ENCODE data around the gene DNAJB7. TPM values are rescaled to one million over a fixed set of nuclear protein-coding genes. Genes with fewer than 3 reads are reported as not detected.

Gene DNAJB7
- total and polyA plus RNA-seq, 2 of the 13 experiments (the other 11 are each of a cell fraction or from before 2014, with no cell fraction given), result not detected

DNA sequence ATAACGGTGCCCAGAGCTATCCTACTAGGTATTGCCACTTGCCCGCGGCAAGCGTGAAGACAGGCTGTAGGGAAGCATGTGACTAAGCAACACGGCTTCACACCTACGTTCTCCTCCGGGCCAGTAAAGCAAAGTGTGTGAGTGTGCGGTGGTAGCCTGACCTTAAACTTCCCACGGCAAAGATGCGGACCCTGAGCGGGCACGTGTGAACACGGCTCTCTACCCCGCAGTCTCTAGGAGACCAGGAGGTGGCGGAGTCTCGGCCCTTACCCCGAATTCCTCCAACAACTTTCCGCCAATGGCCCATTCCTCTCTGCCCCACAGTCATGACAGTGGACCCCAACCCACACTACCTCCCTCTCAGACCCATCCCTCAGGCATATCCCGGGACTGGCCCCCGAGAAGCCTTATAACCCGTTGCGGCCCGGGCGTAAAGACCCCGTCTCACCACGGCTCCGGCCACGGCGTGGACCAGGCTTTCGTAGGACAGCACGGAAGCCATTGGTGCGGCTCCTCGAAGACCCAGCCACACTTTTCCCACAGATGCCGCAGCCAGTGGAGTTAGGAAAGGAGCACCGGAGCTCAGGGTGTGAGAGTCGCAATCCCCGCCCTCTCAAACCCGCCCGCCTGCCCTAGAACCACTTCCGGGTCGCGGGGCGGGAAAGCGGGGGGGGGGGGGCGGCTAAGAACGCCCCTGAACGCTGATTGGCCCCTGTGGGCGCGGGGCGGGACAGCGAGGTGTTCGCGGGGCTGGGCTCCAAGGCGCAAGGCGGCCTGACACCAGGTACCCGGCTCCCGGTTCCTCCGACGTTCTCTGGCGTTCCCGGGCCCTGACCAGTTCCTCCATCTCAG lies 42.9 kb downstream of the DNAJB7 start, which contains the start of gene SLC25A17 (continued):
- TF ChIP-seq, protein P1, sequence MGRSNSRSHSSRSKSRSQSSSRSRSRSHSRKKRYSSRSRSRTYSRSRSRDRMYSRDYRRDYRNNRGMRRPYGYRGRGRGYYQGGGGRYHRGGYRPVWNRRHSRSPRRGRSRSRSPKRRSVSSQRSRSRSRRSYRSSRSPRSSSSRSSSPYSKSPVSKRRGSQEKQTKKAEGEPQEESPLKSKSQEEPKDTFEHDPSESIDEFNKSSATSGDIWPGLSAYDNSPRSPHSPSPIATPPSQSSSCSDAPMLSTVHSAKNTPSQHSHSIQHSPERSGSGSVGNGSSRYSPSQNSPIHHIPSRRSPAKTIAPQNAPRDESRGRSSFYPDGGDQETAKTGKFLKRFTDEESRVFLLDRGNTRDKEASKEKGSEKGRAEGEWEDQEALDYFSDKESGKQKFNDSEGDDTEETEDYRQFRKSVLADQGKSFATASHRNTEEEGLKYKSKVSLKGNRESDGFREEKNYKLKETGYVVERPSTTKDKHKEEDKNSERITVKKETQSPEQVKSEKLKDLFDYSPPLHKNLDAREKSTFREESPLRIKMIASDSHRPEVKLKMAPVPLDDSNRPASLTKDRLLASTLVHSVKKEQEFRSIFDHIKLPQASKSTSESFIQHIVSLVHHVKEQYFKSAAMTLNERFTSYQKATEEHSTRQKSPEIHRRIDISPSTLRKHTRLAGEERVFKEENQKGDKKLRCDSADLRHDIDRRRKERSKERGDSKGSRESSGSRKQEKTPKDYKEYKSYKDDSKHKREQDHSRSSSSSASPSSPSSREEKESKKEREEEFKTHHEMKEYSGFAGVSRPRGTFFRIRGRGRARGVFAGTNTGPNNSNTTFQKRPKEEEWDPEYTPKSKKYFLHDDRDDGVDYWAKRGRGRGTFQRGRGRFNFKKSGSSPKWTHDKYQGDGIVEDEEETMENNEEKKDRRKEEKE (IDR thresholded peaks at IDR 0.05), result no peak
- TF ChIP-seq GLI4 (CRISPR knock-in tag; IDR thresholded peaks at IDR 0.05; ENCODE audit: borderline replicate concordance) (no peak; the same call in 1 of the 2 replicates), MYNN (CRISPR knock-in tag; IDR thresholded peaks at IDR 0.05; ENCODE audit: low read depth) (no peak; the same call in 1 of the 2 replicates), ZNF256 (CRISPR knock-in tag; conservative IDR thresholded peaks at IDR 0.05) (no peak), NCOA1 (CRISPR knock-in tag; IDR thresholded peaks at IDR 0.05) (no peak), ZNF382 (CRISPR knock-in tag; IDR thresholded peaks at IDR 0.05; ENCODE audit: borderline replicate concordance) (no peak), HOXD1 (CRISPR knock-in tag; IDR thresholded peaks at IDR 0.05) (no peak), MBD4 (IDR thresholded peaks at IDR 0.05; ENCODE audit: borderline replicate concordance, low read length) (no peak), RFXAP (CRISPR knock-in tag; IDR thresholded peaks at IDR 0.05; ENCODE audit: borderline replicate concordance) (no peak), NR1H2 (CRISPR knock-in tag; IDR thresholded peaks at IDR 0.05; ENCODE audit: borderline replicate concordance, low read depth) (no peak), JUNB (CRISPR knock-in tag; IDR thresholded peaks at IDR 0.05; ENCODE audit: borderline replicate concordance) (0 out of 2 replicates have a peak, but pooled peaks have one; percentile 42), HDAC1 (CRISPR knock-in tag; IDR thresholded peaks at IDR 0.05) (peak; percentile 73; the same call in 1 of the 2 replicates)
- TF ChIP-seq, protein P2, sequence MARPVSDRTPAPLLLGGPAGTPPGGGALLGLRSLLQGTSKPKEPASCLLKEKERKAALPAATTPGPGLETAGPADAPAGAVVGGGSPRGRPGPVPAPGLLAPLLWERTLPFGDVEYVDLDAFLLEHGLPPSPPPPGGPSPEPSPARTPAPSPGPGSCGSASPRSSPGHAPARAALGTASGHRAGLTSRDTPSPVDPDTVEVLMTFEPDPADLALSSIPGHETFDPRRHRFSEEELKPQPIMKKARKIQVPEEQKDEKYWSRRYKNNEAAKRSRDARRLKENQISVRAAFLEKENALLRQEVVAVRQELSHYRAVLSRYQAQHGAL (CRISPR knock-in tag; IDR thresholded peaks at IDR 0.05; ENCODE audit: not compliant biosample characterization), result no peak
- TF ChIP-seq, protein P3, sequence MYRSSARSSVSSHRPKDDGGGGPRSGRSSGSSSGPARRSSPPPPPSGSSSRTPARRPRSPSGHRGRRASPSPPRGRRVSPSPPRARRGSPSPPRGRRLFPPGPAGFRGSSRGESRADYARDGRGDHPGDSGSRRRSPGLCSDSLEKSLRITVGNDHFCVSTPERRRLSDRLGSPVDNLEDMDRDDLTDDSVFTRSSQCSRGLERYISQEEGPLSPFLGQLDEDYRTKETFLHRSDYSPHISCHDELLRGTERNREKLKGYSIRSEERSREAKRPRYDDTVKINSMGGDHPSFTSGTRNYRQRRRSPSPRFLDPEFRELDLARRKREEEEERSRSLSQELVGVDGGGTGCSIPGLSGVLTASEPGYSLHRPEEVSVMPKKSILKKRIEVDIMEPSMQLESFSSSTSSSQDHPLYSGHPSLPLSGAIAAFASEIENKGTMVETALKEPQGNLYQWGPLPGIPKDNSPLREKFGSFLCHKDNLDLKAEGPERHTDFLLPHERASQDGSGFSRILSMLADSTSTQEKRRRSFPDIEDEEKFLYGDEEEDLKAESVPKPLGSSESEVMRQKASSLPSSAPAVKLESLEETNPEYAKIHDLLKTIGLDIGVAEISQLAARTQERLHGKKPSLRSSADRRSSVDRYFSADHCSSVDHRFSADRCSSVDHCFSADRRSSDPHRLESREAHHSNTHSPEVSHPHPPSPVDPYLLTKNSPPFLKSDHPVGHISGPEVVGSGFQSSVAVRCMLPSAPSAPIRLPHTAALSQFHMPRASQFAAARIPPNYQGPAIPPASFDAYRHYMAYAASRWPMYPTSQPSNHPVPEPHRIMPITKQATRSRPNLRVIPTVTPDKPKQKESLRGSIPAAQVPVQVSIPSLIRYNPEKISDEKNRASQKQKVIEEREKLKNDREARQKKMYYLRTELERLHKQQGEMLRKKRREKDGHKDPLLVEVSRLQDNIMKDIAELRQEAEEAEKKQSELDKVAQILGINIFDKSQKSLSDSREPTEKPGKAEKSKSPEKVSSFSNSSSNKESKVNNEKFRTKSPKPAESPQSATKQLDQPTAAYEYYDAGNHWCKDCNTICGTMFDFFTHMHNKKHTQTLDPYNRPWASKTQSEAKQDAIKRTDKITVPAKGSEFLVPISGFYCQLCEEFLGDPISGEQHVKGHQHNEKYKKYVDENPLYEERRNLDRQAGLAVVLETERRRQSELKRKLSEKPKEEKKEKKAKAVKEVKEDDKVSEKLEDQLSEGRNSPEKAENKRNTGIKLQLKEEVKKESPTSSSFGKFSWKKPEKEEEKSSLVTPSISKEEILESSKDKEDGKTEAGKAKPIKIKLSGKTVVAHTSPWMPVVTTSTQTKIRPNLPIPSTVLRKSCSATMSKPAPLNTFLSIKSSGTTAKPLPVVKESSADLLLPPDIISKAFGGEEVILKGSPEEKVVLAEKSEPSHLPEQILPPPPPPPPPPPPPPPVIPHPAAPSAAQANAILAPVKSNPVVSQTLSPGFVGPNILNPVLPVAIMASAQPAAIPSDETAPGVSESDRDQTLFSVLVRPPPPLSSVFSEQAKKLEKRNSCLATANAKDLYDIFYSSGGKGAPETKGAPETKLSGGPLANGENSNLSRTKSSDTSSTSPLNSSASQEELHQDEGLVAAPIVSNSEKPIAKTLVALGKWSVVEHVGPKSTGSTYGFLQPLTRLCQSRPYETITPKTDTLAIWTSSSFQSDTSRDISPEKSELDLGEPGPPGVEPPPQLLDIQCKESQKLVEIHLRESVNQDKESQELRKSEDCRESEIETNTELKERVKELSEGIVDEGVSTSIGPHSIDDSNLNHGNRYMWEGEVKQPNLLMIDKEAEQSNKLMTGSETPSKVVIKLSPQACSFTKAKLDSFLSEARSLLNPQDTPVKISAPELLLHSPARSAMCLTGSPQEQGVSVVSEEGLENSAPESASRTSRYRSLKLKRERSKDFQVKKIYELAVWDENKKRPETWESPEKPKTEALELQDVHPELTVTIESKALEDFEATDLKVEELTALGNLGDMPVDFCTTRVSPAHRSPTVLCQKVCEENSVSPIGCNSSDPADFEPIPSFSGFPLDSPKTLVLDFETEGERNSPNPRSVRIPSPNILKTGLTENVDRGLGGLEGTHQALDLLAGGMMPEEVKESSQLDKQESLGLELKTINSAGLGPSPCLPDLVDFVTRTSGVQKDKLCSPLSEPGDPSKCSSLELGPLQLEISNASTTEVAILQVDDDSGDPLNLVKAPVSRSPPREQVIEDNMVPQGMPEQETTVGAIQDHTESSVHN (CRISPR knock-in tag; IDR thresholded peaks at IDR 0.05), result no peak
- TF ChIP-seq, protein P4, sequence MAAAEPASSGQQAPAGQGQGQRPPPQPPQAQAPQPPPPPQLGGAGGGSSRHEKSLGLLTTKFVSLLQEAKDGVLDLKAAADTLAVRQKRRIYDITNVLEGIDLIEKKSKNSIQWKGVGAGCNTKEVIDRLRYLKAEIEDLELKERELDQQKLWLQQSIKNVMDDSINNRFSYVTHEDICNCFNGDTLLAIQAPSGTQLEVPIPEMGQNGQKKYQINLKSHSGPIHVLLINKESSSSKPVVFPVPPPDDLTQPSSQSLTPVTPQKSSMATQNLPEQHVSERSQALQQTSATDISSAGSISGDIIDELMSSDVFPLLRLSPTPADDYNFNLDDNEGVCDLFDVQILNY (CRISPR knock-in tag; conservative IDR thresholded peaks at IDR 0.05), result peak; percentile 71; the same call in 1 of the 2 replicates

Data from HepG2 (cell line).